Epithelial cell of esophagus (primary cell): ENCODE measurements around the gene DSCAML1.

Experiments
- DNase-seq: peaks from one replicate; pipeline ENCODE4 v3.0.0; 2010; ENCODE audit warnings: low read depth
- H3K4me3 ChIP-seq: 2 replicates; pipeline ENCODE4 v1.5.1; 2011; ENCODE audit warnings: mild to moderate bottlenecking, low read length, control low read depth
- CTCF ChIP-seq: IDR thresholded peaks from 2 replicates; pipeline ENCODE4 v1.5.1; 2011; ENCODE audit warnings: low read depth, mild to moderate bottlenecking, low read length, control low read depth, inconsistent platforms; ENCODE audit not compliant: insufficient read depth; ENCODE audit errors: missing control alignments

DSCAML1 gene

DNA sequence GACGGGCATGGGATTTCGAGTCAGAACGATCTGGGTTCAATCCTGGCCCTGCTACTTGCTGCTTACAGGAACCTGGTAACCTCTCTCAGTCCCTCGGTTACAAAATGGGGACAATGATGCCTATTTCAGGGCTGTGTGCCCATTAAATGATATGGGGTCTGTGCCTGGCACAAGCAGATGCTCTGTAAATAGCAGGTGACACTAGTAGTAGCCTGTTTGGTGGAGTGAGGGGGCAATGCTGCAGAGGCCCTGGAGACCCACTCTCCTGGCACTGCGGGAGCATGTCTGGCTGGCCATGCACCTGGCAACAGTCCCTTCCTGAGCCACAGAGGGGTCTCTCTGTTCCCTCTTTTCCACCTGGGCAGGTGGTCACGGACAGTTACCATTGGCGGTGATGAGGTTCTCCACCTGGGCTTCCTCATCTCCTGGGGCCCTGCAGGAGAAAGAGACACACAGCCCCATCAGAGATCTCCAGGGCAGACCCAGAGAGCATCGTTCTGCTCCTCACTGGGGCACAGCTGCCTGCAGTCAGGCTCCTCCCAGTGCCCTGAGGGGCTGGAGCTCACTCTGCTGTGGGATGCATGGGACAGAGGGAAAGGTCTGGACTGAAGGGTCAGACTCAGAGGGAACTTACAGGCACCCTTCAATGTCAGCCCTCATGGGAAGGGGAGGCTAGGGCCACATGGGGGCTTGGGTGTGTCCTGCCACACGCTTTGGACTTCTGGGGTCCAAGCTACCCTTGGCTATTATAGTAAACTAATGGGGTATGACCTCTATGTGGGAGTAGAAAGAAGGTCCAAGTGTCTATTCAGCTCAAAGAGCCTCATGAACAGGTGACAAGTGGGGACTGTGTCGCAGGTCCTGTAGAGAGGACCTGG, 43.2 kb upstream of the DSCAML1 start:
- DNase-seq, result no peak
- no peak for TF ChIP-seq CTCF
- no peak overlapping the region for H3K4me3 ChIP-seq

DNA sequence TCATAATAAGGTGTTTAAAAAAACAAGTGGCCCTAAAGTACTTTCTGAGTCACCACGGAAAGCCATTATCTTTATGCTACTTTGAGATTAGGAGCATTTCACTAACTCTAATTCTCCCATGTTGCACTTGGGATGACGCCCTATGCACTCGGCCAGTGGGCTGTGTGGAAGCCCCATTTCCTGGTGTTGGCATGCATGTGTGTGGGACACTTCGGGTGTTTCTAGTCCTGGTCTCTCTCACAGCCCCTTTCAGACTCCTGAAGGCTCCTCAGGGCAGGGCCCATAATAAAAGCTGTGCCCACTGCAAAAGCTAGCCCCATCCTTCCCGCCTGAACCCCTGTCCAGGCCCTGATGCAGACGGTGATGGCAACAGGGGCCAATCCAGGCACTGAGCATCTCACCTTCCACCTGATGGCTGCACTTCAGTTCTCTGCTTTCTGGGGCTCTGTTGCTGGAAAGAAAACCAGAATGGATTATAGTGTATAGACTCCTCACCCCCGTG, 42.4 kb upstream of the DSCAML1 start:
- DNase-seq, result no peak
- TF ChIP-seq CTCF, result no peak

GRCh38 chr11:117838901-117839300, 41.9 kb upstream of the DSCAML1 start:
- DNase-seq, result no peak
- TF ChIP-seq CTCF, result no peak
- H3K4me3 ChIP-seq, result no peak overlapping the region

More for the DNA sequence above, 42.4 kb upstream of the DSCAML1 start:
- H3K4me3 ChIP-seq, result no peak overlapping the region

DNA sequence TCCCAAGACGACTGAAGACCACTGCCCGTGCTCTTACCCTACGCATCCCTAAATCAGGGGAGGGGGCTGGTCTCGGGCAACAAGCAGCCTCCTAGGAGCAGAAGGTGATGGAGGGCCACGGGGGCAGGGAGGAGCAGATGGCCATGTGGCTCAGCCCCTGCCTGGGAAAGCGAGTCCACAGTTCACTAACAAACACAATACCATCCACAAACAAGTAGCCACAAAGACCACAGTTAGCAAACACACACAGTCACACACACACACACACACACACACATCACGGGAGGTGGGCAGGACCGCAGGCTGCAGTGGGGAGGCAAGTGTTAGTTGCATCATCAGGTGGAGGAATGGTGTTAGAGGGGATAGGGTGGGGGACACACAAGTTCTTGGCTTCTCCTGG, 40.8 kb upstream of the DSCAML1 start:
- TF ChIP-seq CTCF, result no peak
- no peak for DNase-seq
- H3K4me3 ChIP-seq, result no peak overlapping the region

DNA sequence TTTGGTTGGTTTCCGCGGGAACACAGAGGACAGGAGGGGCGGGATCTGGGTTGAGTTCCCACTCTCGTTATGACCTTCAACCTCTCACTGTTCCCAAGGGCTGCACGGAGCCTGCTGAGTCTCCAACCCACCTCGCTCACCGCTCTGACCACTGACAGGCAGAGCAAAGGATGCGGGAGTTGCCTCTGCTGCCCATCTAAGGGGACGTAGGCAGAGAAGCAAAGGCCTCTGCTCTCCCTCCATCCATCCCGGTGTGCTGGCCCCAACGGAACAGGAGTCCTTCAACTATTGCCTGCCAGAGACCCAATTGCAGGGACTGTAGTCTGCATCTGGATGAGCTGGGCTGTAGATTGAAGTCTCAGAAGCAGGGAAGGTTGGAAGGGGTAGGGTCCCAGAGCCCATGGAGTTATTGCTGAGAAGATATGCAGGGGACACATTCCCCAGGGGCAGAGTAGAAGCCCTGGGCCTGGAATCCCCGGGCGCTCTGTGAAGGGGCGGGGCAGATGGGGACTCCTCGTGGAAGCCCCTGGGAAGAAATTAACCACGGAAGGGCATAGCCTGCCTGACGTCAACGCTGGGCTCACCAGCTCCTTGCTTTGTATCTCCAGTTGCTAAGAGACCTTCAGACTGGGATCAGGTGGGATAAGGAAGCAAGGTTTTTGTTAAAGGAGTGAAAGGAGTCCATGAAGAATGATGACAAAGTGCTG, 40.2 kb upstream of the DSCAML1 start:
- no peak for TF ChIP-seq CTCF
- no peak for DNase-seq
- H3K4me3 ChIP-seq, result no peak overlapping the region

- DNase-seq, result no peak
- H3K4me3 ChIP-seq, result no peak overlapping the region
- no peak for TF ChIP-seq CTCF
These were observed 39.3 kb upstream of the DSCAML1 start for GRCh38 chr11:117836077-117836960.
